Renal cortical epithelial cell (primary cell): Measurements from ENCODE around the gene ARHGAP28. TPM values are rescaled to one million over a fixed set of nuclear protein-coding genes. Genes with fewer than 3 reads are reported as not detected.

Experiments used
- DNase-seq: peaks from one replicate; pipeline ENCODE4 v3.0.0-alpha.2; 2011; ENCODE audit warnings: low read depth
- total RNA-seq: library from RNA; depleted of rRNA; stranded (reverse); fragments of >200 nt; gene quantifications from 2 replicates; pipeline ENCODE4 v1.2.3, GENCODE V29; 2014

The ARHGAP28 gene
- total RNA-seq, 1 donor from 2014 or later = 1.2 TPM

GRCh38 chr18:6731222-6731596 is 1.7 kb downstream of the ARHGAP28 start:
- peak; percentile 25 for DNase-seq

- no peak for DNase-seq
Measured at GRCh38 chr18:6732952-6733351, 3.4 kb downstream of the ARHGAP28 start.

- DNase-seq = no peak
Measured at GRCh38 chr18:6733758-6734157, 4.2 kb downstream of the ARHGAP28 start.

GRCh38 chr18:6734726-6735430 is 5.4 kb downstream of the ARHGAP28 start:
- DNase-seq = no peak

- DNase-seq = no peak
Measured at GRCh38 chr18:6737833-6738232, 8.3 kb downstream of the ARHGAP28 start.

GRCh38 chr18:6738622-6739021 is 9.1 kb downstream of the ARHGAP28 start:
- DNase-seq = no peak

- peak; percentile 93 for DNase-seq
Measured at GRCh38 chr18:6741232-6741663, 11.7 kb downstream of the ARHGAP28 start.

- no peak for DNase-seq
Measured at GRCh38 chr18:6741786-6742185, 12.3 kb downstream of the ARHGAP28 start.

- no peak for DNase-seq
Measured at GRCh38 chr18:6743999-6744398, 14.5 kb downstream of the ARHGAP28 start.

- DNase-seq = peak; percentile 12
Measured at GRCh38 chr18:6744816-6745455, 15.4 kb downstream of the ARHGAP28 start.

- DNase-seq = no peak
Measured at GRCh38 chr18:6745504-6746031, 16.1 kb downstream of the ARHGAP28 start.

- peak; percentile 71 for DNase-seq
Measured at GRCh38 chr18:6746386-6746960, 17.0 kb downstream of the ARHGAP28 start.

GRCh38 chr18:6747646-6748045 is 18.1 kb downstream of the ARHGAP28 start:
- peak; percentile 85 for DNase-seq

GRCh38 chr18:6748241-6748640 is 18.7 kb downstream of the ARHGAP28 start:
- DNase-seq = no peak

- DNase-seq = no peak
Measured at GRCh38 chr18:6750411-6750810, 20.9 kb downstream of the ARHGAP28 start.

GRCh38 chr18:6751222-6751621 is 21.7 kb downstream of the ARHGAP28 start:
- no peak for DNase-seq

- DNase-seq = peak; percentile 63
Measured at GRCh38 chr18:6752202-6752860, 22.8 kb downstream of the ARHGAP28 start.

- DNase-seq = no peak
Measured at GRCh38 chr18:6755107-6755506, 25.6 kb downstream of the ARHGAP28 start.

- DNase-seq = peak; percentile 86
Measured at GRCh38 chr18:6757931-6758330, 28.4 kb downstream of the ARHGAP28 start.

GRCh38 chr18:6759579-6759978 is 30.1 kb downstream of the ARHGAP28 start:
- no peak for DNase-seq

- no peak for DNase-seq
Measured at GRCh38 chr18:6763524-6763923, 34.0 kb downstream of the ARHGAP28 start.

- DNase-seq = no peak
Measured at GRCh38 chr18:6764382-6764781, 34.9 kb downstream of the ARHGAP28 start.
